Islet precursor cell (in vitro differentiated cells): Measurements from ENCODE around the gene MYL12A.

Experiments
- DNase-seq: peaks from one replicate; pipeline ENCODE4 v3.0.0-alpha.2; 2018

The MYL12A gene

DNA sequence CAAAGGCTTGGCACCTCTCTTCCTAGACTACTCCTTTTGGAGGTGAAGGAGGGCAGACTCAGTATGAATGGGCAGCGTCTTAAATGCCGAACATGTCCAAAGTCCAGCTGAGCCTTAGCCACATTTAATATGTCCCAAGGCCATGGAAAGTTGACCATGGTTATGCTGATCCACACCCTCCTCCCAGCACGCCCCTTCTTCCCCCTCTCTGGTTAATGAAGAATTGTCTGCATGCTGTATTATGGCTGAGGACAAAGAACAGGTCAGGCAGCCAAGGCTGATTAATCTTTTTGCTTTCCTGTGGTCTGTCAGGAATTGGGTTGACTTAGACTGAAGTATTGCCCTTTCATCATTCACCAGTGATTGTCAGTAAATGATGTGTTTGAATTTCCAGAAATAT, 22.0 kb upstream of the MYL12A start:
- DNase-seq, result no peak

DNA sequence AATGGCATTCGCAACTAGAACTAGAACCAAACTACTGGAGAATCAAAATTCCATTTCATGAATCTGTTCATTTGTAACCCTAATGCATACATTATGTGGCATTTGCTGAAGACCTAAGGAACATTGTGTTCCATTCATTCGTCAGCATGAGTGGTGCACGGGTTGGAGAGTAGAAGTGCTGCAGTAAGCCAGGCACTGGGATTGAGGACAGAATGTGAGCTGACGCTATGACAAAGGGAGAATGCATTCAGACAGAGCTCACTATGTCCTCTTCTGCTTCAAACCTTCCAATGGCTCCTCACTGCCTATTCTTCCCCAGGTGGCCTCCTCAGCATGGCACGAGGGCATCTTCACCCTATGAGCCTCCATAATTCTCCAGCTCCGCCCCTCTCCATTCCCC, 21.6 kb upstream of the MYL12A start:
- DNase-seq, result no peak

DNA sequence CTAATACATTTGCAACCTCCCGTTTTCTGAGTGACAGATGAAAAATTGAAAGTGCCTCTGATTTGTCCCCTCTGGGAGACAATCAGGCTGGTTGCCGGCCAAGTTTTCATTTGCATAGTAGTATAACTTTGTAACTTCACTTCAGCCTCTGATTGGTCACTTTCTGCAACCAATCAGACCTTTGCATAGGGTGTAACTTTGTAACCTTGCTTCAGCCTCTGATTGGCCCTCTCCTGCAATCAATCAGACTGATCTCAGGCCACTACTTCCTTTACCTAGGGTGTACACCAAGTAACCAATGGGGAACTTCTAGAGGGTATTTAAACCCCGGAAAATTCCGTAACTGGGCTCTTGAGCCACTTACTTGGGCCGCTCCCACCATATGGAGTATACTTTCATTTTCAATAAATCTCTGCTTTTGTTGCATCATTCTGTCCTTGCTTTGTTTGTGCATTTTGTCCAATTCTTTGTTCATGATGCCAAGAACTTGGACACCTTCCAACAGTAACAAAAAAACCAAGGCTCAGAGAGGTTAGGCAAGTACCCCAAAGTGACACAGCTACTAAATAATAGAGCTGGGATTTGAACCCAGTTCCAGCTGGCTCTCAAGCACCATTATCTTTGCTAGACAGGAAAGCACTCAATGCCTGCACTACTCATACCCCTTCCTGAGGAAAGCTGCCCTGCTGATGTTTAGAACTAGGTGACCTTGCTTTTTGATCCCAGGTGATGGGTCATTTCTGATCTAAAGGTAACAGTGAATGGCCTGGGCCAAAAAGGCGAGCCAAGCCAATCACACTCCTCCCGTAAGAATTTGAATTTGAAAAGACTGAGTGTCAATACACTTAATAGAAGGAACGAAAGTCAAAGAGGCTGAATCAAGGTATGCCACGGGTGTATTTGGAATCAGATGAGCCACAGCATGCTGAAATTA, 16.9 kb upstream of the MYL12A start:
- DNase-seq, result no peak

DNA sequence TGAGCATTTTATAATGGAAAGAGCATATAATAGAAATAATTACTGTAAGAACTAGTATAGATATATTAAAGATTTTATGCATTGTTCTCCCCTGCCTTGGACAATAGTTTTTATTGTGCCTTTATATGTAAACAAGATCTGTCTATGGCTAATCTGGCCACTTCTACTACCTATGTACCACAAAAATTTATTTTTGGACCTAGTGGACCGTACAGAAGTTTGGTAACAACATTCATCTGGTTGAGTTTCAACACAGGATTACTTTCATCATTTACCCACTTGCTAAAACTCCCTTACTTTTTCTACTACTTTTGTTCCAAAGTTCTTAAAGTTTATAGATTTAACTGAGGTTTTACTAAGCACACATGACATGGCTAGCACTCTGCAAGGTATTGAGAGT, 14.6 kb upstream of the MYL12A start:
- DNase-seq, result no peak

DNA sequence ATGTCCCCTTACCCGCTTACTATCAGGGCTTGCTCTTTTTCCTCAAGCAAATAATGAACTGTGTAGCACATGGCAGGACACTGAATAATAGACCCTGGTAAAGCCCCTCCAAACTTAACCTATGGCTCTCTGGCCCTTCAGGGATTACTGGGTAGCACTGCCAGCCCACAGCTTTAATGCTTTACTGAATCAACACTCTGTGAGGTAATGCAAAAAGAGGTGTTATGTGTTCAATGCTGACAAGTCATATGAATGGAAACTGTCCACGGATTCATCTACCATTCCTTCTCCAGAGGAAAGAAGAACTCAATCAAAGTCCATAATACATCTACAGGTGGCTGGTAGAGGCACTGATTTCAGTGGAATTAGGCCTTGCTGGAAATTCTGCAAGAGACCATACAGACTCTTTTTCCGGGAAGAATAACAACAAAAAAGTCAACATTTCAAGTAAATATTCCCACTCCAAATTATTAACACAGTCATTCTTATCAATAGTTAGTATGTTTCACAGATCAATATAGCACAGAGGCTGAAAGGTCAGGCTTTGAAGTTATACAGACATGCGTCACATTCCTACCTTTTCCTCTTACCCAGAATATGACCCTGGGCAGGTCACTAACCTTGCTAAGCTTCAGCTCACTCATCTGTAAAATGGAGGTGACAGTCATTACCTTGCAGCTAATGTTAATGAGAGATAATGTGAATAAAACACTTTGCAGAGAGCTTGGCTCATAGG, 14.0 kb upstream of the MYL12A start:
- DNase-seq, result no peak

DNA sequence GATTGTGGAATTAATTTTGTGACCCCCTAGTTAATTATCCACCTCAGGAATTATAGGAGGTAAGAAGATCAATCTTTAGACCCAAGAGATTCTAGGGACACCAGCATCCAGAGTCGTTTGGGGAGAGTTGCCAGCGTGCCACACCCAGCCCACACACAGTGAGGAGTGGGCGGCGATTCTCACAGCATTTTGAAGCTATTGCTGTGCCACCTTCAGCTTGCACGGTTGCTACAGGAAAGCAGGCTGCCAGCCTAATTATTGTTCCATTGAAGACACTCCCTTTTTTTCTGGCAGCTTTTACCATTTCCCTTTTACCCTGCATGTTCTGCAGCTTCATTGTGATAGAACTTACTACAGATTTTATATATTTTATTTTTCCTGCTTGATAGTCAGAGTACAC, 13.1 kb upstream of the MYL12A start:
- no peak for DNase-seq

DNA sequence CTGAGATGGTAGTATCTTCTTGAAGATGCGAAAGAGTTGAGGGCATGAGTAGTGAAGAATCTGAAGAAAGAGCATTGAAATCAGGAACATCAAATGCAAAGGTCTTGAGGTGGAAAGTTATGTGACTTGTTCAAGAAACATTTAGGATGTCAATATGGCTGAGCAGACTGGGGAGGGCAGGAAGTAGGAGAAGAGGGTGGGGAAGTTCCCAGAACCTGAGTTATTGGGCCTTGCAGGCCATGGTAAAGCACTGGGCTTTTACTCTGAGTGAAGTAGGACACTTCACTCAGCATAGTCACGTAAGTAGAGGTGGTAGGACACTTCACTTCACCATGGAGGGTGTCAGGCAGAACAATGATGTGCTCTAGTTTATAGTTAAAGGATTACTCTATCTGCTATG, 11.8 kb upstream of the MYL12A start:
- no peak for DNase-seq

DNA sequence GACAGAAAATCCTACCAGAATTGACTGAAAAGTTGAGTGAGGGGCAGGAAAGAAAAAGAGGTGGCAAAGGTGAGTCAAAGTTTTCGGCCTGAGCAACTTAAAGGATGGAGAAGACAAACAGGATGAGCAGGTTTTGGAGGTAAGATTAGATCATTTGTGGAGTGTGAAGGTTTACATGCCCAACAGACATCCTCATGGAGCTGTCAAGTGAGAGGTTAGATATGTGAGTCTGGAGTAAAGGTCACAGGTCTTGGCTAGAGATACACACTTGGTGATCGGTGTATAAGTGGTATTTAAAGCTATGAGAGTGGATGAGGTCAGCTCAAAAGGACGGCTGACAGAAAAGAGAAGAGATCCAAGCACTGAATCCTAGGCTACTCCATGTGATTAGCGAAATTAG, 11.1 kb upstream of the MYL12A start:
- peak; percentile 74 for DNase-seq

DNA sequence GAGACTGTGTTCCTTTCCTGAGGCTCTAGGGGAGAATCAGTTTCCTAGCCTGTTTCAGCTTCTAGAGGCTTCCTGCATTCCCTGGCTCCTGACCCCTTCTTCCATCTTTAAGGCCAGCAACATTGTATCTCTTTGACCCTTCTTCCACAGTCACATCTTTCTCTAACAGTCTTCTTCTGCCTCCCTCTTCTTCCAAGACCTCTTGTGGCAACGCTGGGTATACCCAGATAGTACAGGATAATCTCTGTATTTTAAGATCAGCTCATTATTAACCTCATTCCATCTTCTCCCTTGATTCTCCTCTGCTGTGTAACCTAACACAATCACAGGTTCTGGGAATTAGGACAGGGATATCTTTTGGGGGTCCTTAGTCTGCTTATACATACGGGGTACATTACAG, 8.9 kb upstream of the MYL12A start:
- DNase-seq, result no peak

DNA sequence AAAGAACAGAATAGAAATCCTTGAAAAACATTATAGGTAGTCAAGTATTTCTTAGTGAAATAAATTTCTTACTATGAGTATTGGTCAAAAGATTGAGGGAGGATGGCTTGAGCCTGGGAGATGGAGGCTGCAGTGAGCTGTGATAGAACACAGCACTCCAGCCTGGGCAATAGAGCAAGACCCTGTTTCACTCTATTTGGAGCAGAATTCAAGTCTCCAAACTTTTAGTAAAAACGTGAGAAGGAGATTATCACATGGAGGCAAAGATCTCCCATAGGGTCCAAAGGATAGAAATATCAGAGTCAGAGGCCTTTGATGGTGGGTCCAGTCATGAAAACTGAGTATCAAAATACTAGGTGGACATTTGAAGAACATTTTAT, 2.4 kb upstream of the MYL12A start:
- DNase-seq, result no peak

DNA sequence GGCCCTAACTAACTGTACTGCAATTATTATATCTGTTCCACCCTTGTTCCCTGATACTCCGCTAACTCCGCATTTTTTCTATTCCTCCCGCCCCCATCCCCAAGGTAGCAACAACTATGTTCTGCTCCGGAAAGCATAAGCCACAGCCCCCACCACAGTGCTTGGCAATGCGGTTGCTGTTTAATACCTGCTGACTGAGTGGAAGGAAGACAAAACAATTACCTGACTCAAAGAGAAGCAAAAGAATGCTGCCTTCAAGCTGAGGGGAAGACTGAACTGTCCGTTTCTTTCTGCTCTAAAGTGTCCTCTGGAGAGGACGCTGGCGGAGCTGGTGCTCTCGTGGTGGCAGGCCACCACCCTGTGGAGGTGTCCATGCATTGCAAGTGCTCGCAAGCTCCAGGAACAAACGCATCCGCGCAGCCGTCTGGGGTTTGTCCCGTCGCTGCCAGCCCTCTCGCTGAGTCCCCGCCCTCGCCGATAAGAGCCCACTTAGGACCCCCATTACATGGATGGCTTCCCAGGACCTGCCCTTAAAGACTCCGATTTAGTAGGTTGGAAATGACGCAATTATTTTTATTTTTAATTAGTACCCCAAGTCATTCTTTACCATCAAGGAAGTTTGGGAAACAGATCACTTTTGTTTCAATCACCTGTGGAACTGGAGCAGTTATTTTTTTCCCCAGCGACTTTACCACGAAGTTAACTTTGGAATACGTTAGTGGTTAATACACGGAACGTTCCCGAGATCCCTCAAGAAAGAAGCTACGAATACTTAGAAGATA, 1.6 kb upstream of the MYL12A start:
- peak; percentile 96 for DNase-seq

DNA sequence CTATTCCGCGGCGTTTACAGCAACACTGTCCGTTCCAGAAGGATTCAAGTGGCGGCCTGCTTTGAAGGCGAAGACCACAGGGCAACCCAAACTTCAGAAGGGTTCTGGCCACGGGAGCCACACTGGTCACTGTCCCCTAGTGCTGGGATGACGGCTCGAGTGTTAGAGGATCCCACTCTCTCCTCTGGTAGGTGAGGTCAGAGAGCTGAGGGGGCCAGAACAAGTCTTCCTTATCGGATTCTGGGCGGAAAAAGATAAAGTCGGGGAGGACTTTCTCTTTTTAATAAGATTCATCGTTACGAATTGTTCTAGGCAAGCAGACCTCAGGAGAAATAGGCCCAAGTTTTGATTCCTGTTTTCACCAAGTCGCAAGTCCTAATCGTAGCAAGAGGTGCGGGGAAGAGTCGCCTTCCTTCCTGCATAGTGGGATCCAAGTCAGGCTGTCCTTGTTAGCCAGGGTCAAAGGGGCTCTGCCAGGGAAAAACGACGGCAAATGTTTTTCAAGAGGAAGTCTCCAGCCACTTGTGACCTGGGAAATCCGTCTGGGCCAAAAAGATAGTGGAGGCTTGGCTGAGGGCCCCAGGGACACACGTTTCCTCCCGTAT, 864 bp upstream of the MYL12A start:
- DNase-seq, result no peak

DNA sequence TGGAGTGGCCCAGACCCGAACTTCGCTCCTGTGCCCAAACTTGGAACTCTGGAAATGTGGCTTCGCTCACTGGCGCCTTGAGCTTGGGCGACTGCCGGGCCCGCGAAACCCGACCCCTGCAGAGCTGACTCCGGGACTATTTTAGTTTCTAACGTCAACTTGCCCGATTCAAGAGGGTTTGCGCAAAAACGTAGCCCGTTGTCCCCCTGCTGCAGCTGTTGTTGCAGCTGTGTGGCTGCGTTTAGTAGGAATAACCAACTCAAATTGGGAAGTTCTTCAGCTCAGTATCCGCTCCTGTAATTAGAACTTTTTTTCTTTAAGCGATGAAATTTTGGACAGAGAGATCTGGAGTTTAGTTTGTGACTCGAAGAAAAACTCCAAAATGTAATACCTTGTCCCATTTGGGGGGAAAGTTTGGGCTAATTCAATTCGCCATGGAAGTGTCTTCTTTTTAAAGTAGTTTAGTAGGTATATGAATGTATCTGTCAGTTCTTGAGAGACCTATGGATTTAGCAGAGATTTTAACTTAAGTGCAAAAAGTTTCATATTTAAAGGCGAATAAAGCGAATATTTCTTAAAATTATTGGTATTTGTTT, 559 bp downstream of the MYL12A start:
- DNase-seq, result no peak

DNA sequence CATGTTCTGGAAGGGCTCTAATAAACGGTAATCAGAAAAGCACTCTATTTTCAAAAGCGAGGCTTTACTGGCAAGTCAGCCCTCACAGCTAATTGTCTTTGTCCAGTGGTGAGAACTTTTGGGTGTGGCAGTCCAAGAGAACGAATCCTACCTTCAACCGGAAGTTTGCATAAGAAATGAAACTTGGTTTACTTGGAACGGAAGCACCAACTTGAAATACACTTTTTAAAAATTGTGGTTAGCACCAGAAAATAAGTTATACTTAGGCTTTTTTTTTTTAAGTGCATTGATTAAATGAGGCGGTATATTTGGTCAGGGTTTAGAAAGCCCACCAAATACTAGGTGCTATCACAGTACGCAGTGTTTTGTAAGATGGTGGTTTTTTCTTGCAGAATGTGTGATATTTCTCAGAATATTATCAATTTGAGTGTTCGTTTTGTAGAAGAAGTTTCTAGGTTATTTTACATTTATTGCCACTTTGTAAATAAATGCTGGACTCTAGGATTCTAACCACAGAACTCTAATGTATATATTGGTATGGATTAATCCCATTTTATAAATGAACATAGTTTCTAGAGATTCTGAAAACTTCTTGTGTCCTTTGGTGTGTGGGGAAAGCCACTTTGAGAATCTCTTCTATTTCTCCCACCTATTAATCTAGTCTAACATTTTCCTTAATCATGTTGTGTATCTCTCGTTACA, 1.2 kb downstream of the MYL12A start:
- no peak for DNase-seq

DNA sequence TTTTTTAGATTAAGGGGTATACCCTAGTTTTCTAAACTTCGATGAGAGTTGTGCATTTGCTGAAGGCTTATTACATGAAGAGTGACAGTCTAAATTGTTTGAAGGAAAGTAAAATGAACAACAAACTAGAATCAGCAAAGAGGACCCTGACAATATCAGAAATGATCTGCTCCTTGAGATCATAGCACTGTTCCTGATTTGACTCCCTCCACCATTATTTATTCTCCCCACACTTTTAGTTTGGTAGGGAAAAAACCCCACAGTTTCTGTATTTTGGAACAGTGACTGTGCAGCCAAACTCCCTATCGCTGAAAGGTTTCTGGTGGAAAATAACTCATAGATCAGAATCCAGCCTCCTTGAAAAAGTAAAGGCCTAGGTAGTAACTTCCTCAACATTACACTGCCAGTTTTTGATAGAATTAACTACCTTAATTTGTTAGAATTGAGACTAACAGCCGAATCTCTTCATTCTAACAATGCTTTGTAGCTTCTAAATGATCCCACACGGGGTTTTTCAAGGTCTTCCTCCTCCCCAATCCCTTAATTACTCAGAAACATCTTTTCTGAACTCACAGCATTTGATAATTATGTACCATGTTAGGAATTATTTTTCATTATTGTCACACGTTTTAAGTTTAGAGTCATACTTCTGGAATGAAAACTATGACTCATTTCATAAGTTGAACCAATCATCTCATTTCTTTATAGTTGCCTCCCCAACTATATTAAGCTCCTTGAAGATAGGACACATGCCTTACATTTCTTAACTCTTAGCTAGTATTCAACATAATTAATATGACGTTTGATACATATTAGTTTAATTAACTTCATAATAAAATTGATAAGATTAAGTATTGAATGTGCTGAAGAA, 2.9 kb downstream of the MYL12A start:
- DNase-seq, result no peak

DNA sequence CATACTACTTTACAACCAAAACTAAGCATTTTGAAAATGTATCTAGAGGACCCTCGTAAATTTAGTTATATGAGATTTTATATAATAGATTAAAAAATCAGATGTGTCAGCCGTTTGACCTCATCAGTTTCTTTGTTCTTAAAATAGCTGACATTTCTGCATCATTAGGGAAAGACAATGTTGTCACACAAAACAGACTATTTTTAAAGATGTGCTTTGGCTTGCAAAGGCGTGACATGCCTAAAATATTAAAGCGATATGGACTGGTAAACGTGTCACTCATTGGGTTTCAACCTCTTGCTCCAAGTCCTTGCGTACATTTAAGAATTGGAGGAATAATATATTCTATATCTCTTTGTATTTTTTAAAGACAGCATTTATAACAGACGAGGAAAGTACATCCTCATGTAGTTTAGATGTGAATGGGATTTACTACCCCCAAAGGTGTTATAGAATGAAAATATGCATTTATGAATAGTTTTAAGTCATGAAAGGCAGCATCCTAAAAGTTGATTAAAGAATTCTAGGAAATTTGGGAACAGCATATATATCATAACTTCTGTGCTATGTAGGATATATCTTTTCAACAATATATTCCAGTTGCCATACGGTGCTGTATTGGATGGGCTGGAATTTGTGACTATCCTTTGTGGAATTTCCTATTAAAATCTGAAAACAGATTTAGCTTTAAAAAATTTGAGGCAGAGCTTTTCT, 3.8 kb downstream of the MYL12A start:
- no peak for DNase-seq

DNA sequence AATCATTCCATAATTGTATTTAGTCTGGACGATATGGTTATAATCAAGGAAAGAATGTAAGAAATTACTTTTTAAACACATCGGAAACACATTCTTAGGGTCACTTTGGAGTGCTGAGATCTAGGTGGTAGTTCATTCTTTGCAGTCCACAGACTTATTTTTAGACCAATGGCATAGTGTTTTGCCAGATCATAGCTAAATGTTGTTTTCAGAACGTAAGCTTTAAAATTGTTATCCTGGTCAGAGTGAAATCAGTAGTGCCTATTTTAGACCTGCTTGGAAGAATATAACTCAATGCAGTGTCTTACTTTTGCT, 4.3 kb downstream of the MYL12A start:
- DNase-seq, result no peak

DNA sequence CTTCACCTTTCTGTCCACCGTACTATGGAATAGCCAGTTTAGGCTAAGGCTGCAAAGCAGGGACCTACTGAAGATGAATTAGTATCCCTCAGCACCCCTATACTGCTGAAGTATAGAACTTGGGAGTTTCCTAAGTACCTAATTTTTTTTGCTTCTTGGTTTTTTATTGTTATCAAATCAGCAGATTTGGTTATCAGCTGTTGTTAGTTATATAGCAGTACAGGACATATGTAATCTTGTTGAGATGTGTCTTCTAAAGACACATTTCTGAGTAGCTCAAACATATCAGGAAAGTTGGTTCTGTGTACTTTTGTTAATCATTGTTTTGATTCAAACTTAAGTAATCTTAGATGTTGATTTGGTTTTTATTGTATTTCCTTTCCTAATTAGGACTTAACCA, 5.2 kb downstream of the MYL12A start:
- DNase-seq, result no peak

DNA sequence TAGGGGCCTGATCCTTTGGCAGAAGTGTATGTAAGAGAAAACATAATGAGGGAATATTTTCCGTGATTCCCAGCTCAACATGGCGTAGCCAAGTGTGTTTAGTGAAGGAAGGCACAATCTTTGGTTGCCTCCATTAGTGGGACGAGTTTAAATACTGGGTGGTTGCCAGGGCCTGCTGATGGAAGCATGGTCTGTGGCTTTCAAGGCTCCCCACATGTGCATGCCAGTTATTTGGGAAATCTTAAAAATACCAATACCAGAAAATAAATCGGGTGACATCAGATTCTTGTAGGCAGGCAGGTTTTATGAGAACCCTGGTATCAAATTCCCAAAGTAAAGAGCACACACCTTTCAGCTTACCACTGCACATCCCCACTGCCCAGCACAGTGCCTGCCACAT, 7.1 kb downstream of the MYL12A start:
- no peak for DNase-seq

DNA sequence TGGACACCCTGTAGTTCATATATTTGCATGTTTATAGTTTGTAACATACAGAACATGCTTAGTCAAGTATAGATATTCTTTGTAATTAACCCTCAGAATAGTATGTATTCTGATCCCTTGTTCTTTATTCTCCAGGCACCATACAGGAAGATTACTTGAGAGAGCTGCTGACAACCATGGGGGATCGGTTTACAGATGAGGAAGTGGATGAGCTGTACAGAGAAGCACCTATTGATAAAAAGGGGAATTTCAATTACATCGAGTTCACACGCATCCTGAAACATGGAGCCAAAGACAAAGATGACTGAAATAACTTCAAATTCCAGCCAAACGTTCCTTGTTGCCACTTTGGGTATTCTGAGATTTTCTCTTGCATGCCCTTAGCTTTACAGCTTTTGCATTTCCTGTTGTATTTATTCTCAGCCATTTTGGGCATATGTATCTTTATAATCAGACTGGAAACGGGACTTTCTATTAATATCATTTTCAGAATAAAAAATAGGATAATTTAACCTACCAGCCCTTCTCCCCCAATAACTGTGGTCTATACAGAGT, 8.1 kb downstream of the MYL12A start:
- DNase-seq, result no peak
